Ureter (tissue), 1 donor: ENCODE measurements around the gene PLA2G12A. TPM values are rescaled to one million over a fixed set of nuclear protein-coding genes. Genes with fewer than 3 reads are reported as not detected.

Experiments
- DNase-seq: peaks from one replicate; pipeline ENCODE4 v3.0.0-alpha.2; 2020; ENCODE audit warnings: low spot score
- total RNA-seq: library from RNA; stranded (reverse); gene quantifications from one replicate; pipeline ENCODE4 v1.2.4, GENCODE V29; 2023
- donor health status: DM: yes; HTN: yes; CAD: no.

PLA2G12A gene
- total RNA-seq = 30.9 TPM

DNA sequence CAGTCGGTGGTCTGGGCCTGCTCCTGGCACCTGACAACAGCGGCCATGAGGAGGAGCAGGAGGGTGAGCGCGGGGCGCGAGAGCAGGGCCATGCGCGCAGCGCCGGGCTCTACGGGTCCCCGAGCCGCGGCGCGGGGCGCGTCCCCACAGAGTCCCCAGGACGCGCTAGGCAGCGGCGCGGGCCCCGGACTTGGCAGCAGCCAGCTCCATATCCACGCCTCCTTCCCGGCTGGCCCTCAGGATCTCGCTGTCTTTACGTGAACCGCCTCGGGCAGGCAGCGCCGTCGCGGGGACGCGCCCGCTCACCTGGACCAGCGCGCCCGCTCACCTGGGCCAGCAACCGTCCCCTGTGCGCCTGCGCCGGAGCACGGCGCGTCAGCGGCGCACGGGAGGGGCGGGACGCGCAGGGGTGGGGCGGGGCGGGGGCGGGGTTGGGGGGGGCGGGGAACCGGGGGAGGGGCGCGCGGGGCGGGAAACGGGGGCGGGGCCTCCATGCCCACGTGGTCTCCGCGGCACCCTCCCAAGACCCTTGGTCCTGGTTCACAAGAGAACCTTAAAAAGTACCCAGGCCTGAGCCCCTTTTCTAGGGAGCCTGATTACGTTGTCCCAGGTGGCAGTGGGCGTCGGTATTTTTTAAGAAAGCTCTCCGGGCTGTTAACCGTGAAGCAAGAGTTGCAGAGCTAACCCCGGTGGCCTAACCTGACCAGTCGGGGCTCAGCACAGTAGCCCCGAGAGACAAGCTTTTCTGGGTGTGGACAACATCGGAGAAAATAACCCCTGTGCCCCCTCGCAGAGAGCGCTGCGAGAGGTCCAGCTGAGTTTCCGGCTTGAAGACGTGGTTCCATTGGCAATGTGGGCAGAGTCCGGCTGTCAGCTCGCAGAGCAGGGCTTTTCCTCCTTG is at the start of gene PLA2G12A:
PLA2G12A (minus strand) TSS at position 353 of the 901 bp plus-strand sequence; CDS start at position 92, 261 bp downstream.
- peak; percentile 83 for DNase-seq

DNA sequence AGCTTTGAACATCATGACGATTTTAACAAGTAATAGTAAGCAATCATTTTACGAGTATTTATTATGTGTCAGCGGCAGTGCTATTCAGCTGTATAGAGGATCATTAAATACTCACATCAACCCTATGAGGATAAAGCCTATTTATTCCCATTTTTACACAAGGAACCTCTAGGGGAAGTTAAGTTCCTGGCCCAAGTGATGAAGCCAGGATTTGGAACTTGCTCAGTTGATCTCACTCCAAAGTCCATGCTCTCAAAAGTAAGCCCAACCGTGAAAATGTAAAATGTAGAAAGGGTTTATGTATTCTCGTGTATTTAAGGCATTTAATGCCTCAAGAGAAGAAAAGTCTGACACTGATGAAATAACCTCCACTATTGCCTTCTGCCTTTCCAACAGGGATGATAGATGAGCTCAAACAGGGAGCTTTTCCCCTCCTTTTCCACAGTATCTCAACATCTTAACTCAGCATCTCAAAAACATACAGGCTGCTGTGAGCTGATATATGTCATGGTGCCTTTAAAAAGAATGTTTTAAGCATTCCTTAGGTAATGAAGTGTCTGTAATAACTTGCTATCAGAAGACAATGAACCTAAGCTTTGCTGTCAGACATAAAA is 35.0 kb upstream of the PLA2G12A start:
- DNase-seq = no peak

DNA sequence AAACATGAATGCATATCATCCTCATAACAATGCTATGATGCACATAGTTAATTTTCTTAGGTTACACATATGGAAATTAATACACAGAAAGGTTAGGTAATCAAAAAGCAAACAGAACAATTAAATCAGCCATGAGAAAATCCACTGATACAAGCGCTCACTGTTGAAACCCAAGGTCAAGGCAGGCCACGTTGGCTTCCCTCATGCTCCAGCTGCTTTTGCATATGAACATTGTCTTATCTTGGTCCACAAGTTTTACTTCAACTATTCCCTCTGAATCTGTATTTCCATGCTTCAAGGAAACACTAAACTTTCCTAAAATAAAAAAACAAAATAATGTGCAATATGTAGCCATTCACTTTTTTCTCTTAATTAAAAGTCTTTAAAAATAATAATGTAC is 34.5 kb upstream of the PLA2G12A start:
- DNase-seq = no peak

DNA sequence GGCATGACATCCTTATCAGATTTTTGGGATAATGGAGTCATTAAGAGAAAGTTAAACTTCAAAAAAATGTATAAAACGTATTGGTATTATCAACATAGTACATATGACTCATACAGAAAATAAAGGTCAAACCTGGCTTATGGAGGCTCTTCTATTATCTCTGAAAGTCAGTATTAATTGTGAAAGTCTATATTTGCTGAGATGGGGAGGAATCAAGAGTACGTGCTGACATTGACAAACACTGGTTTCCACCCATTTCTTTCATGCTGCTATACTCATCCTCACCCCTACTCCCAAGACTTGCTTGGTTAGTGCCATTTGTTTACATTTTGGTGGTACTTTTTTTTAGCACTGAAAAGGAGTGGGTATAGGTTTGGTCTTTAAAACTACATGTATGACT is 30.8 kb upstream of the PLA2G12A start:
- no peak for DNase-seq

DNA sequence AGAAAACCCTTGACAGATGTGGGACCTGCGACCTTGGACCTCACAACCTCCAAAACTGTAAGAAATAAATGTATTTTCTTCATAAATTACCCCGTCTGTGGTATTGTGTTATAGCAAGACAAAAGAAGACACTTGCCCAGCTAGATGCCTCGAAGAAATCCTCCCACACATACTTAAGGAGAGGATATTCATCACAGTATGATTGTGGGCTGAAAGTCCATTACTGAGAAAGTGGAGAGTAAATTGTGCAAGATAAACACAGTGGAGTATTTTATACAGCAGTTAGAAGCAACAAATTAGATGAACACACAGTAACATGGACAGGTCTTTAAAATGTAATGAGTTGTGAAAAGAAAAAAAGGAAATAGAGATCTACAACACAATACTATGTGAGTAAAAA is 25.8 kb upstream of the PLA2G12A start:
- DNase-seq = no peak

DNA sequence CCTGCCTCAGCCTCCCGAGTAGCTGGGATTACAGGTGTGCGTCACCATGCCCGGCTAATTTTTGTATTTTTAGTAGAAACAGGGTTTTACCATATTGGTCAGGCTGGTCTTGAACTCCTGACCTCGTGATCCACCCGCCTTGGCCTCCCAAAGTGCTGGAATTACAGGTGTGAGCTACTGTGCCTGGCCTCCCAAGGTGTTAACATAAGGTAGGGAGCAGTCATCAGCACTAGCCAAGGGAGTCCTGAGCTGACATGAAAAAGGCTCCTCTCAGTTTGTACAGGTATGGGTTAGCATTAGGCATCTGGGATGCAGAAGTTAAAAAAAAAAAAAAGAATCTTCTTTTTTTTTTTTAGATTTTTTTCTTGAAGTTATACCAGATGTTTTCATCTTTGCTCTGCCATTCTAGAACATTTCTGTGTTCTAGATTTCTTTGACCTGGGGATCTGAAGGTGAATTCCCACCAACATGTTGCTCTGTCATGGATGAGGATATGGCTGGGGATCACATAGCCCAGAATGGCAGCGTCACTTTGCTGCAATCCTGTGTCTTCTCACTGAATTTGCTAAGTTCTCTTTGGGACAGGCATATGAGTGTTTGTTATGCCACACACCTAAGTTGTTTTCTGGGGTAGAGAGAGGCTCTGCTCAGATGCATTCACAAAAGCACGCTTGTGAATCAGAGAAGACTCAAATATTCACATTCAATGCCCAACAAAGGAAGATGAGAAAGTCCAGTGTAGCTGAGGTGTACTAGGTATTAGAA is 24.4 kb upstream of the PLA2G12A start:
- DNase-seq = no peak

DNA sequence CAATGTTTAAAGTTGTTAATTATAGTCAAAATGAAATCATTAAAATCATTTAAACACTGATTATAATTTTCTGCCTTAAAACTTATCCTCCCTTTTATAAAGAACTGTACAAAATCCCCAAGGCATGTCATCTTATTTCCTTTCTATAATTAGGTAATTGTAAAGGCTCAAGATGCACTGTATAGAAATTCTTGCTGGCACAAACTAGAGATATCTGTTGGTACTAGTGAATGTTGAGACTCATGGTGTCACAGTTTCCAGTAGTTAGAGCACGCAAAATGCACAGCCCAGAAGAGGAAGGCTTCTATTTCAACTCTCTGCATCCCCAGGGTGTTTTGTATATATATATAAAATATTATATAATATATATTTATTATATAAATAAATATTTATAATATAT is 22.7 kb upstream of the PLA2G12A start:
- DNase-seq = no peak

DNA sequence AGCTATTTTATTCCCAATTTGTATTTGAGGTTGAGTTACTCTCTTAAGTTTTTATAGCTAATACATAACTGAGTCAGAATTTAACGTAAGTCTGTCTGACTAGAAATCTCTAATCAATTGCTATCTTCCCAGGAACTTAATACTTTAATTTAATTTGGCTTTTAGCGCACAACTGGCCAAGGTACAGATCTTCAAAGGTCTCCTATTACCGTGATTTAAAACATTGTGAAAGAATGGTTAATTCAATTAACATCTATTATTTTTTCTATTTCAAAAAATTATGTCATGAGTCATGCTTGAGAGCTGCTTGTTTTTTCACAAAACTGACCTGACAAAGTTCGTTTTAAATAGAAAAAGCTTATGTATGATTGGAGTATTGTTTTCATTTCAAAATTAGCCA is 22.0 kb upstream of the PLA2G12A start:
- DNase-seq = no peak

DNA sequence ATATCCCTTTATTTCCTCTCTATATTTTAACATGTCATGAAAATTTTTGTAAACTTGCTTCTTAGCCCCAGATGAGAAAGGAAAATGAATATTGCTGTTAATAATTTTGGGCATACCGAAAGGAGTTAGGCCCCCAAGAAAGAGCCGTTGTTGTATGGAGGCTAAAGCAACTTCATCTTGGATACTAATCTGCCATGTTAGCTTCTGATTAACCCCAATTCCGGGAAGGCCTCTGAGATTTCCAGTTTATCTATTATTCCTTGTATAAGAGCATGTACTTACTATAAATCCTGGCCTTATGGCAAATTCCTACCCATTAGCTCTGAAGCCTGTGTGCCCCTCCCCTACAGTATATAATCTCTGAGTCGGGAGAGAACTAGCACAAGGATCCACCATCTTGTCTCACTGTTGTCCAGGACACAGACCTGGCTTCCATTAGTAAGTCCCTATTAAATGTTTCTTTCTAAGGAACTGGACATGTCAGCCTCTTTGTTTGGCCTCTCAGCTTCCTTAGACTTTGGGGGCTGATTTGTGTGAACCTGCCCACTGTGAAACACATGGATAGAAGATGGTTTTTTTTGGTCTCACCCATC is 20.9 kb upstream of the PLA2G12A start:
- DNase-seq = no peak

DNA sequence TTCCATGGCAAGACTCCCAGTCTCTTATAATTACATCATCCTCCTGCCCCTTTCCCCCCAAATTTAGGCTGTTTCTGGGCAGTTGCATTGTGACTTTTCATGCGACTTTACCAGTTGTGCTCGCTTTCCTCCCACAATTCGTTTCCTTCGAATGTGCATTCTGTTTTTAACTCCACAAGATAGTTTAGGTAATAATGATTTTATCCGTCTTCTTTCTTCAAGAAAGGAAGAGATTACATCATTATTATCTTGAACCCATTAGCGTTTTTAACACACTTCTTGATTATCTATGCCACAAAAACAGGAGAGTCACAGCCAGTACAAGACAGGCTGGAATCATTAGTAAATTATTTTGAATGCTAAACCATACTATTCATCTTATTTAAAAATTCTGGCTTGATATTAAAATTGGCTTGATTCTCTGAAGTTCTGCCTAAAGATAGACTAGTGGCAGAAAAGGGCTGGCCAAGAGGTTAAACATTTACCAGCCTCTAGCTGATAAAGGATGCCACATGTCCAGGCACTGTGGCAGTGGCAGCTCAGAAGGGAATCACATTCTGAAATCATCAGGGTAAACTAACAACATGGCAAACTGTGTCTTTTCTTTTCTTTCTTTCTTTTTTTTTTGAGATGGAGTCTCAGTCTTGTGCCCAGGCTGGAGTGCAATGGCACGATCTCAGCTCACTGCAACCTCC is 19.7 kb upstream of the PLA2G12A start:
- DNase-seq = no peak

DNA sequence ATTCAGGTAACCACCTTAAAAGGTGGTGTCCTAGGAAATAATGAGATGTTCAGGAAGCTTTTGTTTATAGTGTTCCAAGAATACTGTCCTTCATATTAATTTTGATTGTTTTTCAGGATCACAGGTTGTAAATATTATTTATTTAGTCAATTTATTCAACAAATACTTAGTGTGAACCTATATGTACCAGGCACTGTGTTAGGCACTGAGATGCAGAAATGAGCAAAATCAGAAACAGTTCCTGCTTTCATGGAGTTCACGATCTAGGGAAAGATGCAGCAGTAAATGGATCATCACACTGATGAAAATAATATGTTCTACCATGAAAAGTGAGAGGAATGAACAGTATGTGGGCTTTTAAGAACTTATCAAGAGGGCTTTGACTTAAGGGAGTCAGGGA is 18.2 kb upstream of the PLA2G12A start:
- no peak for DNase-seq

DNA sequence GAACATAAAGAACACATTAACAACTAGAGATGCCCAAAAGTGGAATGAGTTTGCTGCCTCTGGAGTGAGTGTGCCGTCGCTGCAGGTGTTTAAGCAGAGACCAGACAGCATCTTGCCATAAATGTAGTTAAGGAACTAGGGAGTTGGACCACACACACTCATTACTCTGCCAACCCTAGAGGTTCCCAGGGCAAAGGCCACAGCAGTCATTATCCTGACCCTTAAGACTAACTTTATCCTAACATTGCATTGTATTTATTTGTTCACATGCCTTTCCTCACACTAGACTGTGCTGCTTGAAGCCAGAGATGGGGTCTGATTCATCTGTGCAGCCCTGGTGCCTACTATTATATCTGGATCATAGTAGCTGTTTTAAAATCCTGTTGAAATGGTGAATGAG is 16.9 kb upstream of the PLA2G12A start:
- no peak for DNase-seq

DNA sequence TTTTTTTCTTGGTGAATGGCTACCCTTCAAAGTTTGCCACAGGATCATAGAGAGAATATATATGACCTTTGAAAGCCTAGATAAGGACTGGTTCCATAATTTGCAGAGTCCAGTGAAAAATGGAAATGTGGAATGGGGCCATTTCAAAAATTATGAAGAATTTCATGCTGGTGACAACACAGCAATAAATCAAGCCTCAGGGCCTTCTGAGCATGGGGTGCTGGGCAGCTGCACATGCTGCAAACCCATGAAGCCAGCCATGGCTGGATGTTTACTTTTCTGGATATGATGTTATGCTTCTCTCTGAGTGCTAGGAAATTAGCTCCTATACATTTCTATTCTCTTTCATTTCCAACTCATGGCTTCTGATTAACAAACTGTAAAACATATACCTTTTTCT is 16.0 kb upstream of the PLA2G12A start:
- DNase-seq = no peak

DNA sequence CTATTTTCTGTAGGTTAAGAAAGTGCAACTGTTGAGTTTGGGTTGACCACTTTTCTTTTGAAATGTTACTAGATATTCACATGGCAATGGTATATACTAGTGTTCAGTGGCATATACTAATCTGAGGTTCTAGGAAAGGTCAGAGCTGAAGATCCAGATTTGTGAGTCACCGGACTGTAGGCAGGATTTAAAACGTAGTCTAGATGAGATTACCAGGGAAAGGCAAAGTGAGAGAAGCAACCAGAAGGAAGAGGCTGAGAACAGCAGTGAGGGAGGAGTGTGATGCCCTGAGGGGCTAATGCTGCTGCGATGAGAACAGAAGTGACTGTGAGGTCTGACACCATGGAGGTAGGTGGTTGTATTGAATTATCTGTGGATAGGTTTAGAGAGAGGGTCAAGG is 9.7 kb upstream of the PLA2G12A start:
- DNase-seq = no peak

DNA sequence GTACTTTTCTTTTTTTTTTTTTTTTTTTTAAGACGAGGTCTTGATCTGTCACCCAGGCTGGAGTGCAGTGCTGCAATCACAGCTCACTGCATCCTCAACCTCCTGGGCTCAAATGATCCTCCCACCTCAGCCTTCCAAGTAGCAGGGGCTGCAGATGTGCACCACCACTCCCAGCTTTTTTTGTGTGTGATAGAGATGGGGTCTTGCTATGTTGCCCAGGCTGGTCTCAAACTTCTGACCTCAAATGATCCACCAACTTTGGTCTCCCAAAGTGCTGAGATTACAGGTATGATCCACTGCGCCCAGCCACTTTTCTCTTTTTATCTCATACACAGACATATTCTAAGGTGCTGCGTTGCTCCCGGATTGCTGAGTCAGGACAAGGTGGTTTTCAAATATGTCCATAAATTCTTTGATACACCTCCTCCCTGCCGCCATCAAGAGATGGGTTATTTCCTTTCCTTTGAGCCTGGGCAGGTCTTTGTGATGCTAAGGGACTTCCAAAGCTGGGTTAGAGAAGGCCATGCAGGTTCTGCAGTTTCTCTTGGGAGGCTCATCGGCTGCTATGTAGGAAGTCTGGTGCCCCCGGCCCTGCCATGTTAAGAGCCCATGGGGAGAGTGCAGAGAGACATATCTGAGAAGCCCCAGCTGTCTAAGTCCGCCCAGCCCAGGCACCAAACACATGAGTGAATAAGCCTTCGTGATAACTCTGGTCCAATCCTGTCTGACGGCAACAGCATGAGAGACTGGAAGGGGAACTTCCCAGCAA is 8.4 kb upstream of the PLA2G12A start:
- no peak for DNase-seq

DNA sequence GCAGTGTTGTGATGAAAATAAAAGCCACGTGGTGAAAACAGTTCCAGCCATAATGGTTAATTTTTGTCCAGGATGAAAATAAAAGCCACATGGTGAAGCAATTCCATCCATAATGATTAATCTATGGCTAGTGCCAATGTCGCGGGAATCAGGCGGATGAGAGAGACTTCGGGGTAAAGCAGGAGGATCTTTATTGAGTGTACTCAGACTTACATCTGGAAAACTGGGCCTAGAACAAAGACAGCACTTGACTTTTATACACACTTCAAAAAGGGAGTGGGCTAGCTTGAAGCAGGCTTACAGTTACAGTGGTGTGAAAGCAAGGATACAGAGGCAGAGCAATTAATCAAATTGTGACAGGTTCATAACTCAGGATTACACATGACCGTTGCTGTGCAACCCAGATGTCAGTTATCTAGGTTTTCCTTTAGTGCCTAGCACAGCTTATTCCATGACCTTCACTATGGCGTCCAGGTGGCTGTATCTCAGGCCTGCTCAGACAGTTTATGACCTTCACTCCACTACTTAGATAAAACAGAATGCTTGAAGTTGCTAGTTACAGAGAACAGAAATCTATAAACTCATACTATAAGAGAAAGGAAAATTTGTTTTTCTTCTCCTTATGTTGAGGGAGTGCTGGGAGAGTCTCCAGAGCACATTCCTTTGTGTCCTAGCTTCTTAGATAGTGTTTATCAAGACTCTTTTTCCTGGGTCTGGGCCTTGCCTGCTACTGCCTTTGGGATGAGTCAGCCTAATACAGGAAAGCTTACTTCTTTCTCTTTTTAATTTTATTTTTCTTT is 5.9 kb upstream of the PLA2G12A start:
- DNase-seq = no peak

DNA sequence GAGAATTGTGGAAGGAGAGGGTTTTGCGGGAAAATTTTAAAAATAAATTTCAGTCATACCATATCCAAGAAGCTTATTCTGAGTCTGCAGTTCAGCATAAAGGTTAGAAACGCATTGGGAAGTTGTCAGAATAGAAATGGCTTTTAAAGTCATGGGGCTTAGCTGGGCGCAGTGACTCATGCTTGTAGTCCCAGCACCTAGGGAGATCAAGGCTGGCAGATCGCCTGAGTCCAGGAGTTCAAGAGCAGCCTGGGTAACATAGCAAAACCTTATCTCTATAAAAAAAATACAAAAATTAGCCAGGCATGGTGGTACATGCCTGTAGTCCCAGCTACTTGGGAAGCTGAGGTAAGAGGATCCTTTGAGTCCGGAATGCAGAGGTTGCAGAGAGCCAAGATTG is 3.9 kb upstream of the PLA2G12A start:
- no peak for DNase-seq

DNA sequence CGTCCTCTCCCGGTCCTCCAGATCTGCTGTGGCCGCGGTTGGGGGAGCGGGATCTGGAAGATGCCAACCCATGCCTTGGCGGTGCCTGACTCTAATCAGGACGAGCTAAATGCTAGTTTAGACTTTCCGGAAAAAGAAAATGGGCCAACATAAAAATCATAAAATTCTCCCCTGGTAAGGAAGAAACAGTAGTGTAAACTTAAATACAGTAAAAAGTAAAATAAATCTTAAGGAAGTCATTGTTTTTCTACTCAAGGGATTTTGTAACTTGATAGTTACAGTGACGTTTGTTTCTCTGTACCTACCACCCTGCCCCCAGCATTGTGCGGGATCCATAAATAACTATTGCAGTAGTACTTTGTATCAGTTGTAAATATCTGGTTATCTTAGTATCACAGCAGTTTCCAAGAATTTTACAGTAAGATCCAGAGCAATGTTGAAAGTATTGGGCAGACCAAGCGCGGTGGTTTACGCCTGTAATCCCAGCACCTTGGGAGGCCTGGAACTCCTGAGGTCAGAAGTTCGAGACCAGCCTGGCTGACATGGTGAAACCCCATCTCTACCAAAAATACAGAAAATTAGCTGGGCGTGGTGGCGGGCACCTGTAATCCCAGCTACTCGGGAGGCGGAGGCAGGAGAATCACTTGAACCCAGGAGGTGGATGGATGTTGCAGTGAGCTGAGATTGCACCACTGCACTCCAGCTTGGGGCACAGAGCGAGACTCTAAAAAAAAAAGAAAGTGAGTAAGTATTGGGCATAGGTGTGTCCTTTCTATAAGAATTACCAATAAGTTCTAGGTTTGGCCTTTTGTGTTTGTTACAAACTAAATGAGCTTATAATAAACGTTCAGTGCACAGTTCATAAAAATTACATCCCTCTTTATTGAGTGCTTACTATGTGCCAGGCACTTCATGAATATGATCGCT is 1.0 kb upstream of the PLA2G12A start:
- no peak for DNase-seq
